PC-3 (cell line): Measurements from ENCODE around the gene LTBR.

Experiments
- CTCF ChIP-seq: fragments of 300-600 bp; sonication (generic); conservative IDR thresholded peaks from 2 replicates; pipeline ENCODE4 v1.5.1; 2017; ENCODE audit warnings: antibody characterized with exemption, low read depth, mild to moderate bottlenecking, low read length
- EZH2phosphoT487 ChIP-seq: fragments of 300-600 bp; sonication (generic); IDR thresholded peaks from 2 replicates; pipeline ENCODE4 v1.6.1; 2018; ENCODE audit warnings: mild to moderate bottlenecking, antibody characterized with exemption, low read length, borderline replicate concordance

- peak; percentile 47; the same call in 1 of the 2 replicates for TF ChIP-seq CTCF
- TF ChIP-seq EZH2phosphoT487: no peak
Measured at GRCh38 chr12:6370994-6371754, 12.8 kb upstream of the LTBR start.
